Esophagus muscularis mucosa (tissue), 3 donors: ENCODE results near the gene HECTD4.

Source experiments
- POLR2A ChIP-seq: fragments of 450-650 bp; IDR thresholded peaks from one replicate; pipeline ENCODE4 v1.6.1; 2017; ENCODE audit warnings: antibody characterized with exemption, moderate library complexity, mild to moderate bottlenecking, low read depth
- POLR2AphosphoS5 ChIP-seq, 2 donors: sonication (generic); formaldehyde crosslinking; IDR thresholded peaks; one replicate each; pipeline ENCODE4 v1.6.1; 2017; ENCODE audit warnings: antibody characterized with exemption in 2 of 2
- TF ChIP-seq, protein P1 (sequence below), 3 experiments: fragments of 200-600 bp in 2 of 3; fragments of 450-650 bp in 1 of 3; sonication (generic) in 2 of 3; IDR thresholded peaks; one replicate each; pipeline ENCODE4 v1.5.1; 2017 to 2019; ENCODE audit warnings: antibody characterized with exemption in 3 of 3, mild to moderate bottlenecking in 2 of 3, moderate library complexity in 1 of 3

DNA sequence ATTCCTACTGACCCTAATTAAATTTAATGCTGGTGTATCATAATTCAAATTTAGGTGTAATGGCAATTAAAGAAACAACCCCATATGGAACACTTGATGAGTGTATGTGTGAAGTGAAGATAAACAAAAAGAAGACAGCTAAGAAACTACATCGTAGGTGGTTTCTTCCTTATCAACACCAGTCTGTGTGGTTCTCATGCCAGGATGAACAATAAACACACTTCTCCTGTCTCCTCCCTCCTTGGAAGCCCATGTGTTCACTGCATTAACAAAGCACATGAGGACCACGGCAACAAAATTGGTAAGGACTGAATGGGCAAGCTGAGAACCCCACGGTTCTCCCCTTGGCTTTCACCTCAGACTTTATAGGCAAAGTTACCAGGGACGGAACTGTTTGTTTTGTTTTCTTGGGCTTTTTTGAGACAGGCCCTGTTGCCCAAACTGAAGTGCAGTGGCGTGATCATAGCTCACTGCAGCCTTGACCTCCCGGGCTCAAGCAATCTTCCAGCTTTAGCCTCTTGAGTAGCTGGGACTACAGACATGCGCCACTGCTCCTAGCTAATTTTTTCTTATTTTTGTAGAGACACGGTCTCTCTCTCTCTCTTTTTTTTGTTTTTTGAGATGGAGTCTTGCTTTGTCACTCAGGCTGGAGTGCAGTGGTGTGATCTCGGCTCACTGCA is 185.9 kb downstream of the HECTD4 start:
- TF ChIP-seq, protein P1, sequence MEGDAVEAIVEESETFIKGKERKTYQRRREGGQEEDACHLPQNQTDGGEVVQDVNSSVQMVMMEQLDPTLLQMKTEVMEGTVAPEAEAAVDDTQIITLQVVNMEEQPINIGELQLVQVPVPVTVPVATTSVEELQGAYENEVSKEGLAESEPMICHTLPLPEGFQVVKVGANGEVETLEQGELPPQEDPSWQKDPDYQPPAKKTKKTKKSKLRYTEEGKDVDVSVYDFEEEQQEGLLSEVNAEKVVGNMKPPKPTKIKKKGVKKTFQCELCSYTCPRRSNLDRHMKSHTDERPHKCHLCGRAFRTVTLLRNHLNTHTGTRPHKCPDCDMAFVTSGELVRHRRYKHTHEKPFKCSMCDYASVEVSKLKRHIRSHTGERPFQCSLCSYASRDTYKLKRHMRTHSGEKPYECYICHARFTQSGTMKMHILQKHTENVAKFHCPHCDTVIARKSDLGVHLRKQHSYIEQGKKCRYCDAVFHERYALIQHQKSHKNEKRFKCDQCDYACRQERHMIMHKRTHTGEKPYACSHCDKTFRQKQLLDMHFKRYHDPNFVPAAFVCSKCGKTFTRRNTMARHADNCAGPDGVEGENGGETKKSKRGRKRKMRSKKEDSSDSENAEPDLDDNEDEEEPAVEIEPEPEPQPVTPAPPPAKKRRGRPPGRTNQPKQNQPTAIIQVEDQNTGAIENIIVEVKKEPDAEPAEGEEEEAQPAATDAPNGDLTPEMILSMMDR (IDR thresholded peaks at IDR 0.05) = no peak
- TF ChIP-seq POLR2A = no peak
- no peak for TF ChIP-seq POLR2AphosphoS5 (IDR thresholded peaks at IDR 0.05)
